Endothelial cell (in vitro differentiated cells): ENCODE results near the gene CD4. TPM values are rescaled to one million over a fixed set of nuclear protein-coding genes. Genes with fewer than 3 reads are reported as not detected.
"Not testable (repeated sequence)": the region's sequence is repeated elsewhere in the genome, so short reads cannot be mapped to it uniquely, and the experiment has no call there.

Source experiments
- DNase-seq: peaks from one replicate; pipeline ENCODE4 v3.0.0; 2021; ENCODE audit warnings: low spot score
- H3K27ac Mint-ChIP-seq: one replicate; pipeline ENCODE4 v1.8.0; 2021; ENCODE audit warnings: mixed read lengths, inconsistent platforms; ENCODE audit not compliant: unreplicated experiment
- H3K27me3 Mint-ChIP-seq: one replicate; pipeline ENCODE4 v1.8.0; 2021; ENCODE audit warnings: mild to moderate bottlenecking, moderate library complexity, mixed read lengths, inconsistent platforms; ENCODE audit not compliant: unreplicated experiment
- H3K36me3 Mint-ChIP-seq: one replicate; pipeline ENCODE4 v1.8.0; 2021; ENCODE audit warnings: mild to moderate bottlenecking, low read depth, mixed read lengths, inconsistent platforms; ENCODE audit not compliant: unreplicated experiment
- H3K4me1 Mint-ChIP-seq: one replicate; pipeline ENCODE4 v1.8.0; 2021; ENCODE audit warnings: mild to moderate bottlenecking, mixed read lengths, inconsistent platforms; ENCODE audit not compliant: unreplicated experiment
- H3K4me3 Mint-ChIP-seq: one replicate; pipeline ENCODE4 v1.8.0; 2021; ENCODE audit warnings: mild to moderate bottlenecking, mixed read lengths, inconsistent platforms; ENCODE audit not compliant: unreplicated experiment
- H3K9me3 Mint-ChIP-seq: one replicate; pipeline ENCODE4 v1.8.0; 2021; ENCODE audit warnings: mixed read lengths, inconsistent platforms; ENCODE audit not compliant: unreplicated experiment
- total RNA-seq: library from RNA; stranded (reverse); fragmentation: NEBNext Ultra II Directional; extraction: Animal tissue kit (Norgen Biotek cat#: 25700); gene quantifications from one replicate; pipeline ENCODE4 v1.2.1, GENCODE V29; 2021; ENCODE audit not compliant: unreplicated experiment
- TF ChIP-seq, protein P1 (sequence below): fragments of 200-600 bp; sonication (generic); IDR thresholded peaks from one replicate; pipeline ENCODE4 v1.5.0; 2021; ENCODE audit warnings: antibody characterized with exemption; ENCODE audit not compliant: unreplicated experiment

Gene CD4
- total RNA-seq, 1 donor from 2014 or later, result 4.7 TPM

DNA sequence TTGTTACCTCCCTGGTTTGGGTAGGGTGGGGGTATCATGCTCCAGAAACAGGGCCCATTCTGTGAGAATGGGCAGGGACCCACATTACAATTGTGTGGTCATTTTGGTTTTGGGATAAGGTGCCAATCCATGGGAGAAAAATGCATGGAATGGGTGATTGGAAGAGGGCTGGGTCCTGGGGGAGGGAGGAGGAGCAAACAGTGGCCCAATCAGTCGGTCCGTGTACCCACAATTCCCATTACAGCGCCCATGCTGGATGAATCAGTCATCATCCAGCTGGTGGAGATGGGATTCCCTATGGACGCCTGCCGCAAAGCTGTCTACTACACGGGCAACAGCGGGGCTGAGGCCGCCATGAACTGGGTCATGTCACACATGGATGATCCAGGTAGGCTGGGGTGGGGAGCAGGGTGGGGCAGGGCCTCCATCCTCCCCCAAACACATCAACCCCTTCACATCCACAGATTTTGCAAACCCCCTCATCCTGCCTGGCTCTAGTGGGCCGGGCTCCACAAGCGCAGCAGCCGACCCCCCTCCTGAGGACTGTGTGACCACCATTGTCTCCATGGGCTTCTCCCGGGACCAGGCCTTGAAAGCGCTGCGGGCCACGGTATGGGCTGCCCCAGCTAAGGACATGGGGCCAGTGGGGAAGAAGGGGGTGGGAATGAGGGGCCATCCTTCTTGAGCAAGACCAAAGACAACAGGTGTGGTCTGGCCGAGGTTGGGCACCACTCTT, 74.4 kb downstream of the CD4 start:
- H3K9me3 Mint-ChIP-seq, result no peaks in the 10 kb centered on the region
- TF ChIP-seq, protein P1, sequence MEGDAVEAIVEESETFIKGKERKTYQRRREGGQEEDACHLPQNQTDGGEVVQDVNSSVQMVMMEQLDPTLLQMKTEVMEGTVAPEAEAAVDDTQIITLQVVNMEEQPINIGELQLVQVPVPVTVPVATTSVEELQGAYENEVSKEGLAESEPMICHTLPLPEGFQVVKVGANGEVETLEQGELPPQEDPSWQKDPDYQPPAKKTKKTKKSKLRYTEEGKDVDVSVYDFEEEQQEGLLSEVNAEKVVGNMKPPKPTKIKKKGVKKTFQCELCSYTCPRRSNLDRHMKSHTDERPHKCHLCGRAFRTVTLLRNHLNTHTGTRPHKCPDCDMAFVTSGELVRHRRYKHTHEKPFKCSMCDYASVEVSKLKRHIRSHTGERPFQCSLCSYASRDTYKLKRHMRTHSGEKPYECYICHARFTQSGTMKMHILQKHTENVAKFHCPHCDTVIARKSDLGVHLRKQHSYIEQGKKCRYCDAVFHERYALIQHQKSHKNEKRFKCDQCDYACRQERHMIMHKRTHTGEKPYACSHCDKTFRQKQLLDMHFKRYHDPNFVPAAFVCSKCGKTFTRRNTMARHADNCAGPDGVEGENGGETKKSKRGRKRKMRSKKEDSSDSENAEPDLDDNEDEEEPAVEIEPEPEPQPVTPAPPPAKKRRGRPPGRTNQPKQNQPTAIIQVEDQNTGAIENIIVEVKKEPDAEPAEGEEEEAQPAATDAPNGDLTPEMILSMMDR, result no peak
- peak overlapping the region; percentile 63 for H3K27ac Mint-ChIP-seq
- H3K27me3 Mint-ChIP-seq, result peaks cover 17% of the 10 kb centered on the region
- DNase-seq, result no peak
- peaks cover 10% of the 10 kb centered on the region for H3K4me1 Mint-ChIP-seq
- peak overlapping the region; percentile 8 for H3K4me3 Mint-ChIP-seq
- peaks cover 50% of the 10 kb centered on the region for H3K36me3 Mint-ChIP-seq

GRCh38 chr12:6865307-6865706, 76.0 kb downstream of the CD4 start:
- DNase-seq, H3K27ac Mint-ChIP-seq, H3K9me3 Mint-ChIP-seq: not testable (repeated sequence)
- Mint-ChIP-seq H3K36me3 (peaks cover 49% of the 10 kb centered on the region), H3K4me1 (peaks cover 18% of the 10 kb centered on the region), H3K27me3 (peaks cover 19% of the 10 kb centered on the region), H3K4me3 (peak overlapping the region; percentile 65)

GRCh38 chr12:6866163-6866919, 77.0 kb downstream of the CD4 start:
- peaks cover 23% of the 10 kb centered on the region for H3K4me1 Mint-ChIP-seq
- H3K27me3 Mint-ChIP-seq, result peaks cover 15% of the 10 kb centered on the region
- no peaks in the 10 kb centered on the region for H3K9me3 Mint-ChIP-seq
- peak overlapping the region; percentile 82 for H3K4me3 Mint-ChIP-seq
- TF ChIP-seq, protein P1, result no peak
- H3K36me3 Mint-ChIP-seq, result peaks cover 48% of the 10 kb centered on the region
- no peak for DNase-seq
- no peak overlapping the region for H3K27ac Mint-ChIP-seq

DNA sequence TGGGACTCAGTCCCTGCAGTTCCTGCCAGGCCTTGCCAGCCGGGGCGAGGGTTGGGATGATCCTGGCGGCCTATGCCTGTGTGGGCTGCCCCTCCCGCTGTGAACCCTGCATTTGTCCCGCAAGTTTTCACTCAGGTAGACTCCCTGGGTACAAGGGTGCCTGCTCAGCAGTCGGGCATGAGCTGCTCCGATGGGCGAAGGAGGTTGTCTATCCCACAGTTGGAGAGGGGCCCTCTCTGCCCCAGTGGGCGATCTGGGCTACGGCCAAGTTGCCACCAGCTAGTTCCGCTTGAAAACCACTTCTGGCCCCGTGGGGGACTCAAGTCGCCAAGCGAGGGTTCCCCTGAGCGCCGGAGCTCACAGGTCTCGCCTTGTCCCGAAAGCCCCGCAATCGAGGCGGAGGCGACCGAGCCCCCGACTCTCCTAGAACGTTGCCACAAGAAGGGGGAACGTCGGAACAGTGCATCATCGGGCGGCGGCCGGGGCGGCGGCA, 77.6 kb downstream of the CD4 start:
- DNase-seq, result no peak
- Mint-ChIP-seq H3K4me1 (peaks cover 26% of the 10 kb centered on the region), H3K4me3 (peak overlapping the region; percentile 82), H3K36me3 (peaks cover 51% of the 10 kb centered on the region), H3K27ac (no peak overlapping the region), H3K9me3 (no peaks in the 10 kb centered on the region), H3K27me3 (peaks cover 18% of the 10 kb centered on the region)
- TF ChIP-seq, protein P1, result no peak

- peak within 1 kb of the TSS; percentile 61 for H3K27ac Mint-ChIP-seq
- peaks cover 19% of the 10 kb centered on the region for H3K27me3 Mint-ChIP-seq
- no peaks in the 10 kb centered on the region for H3K9me3 Mint-ChIP-seq
- peak within 1 kb of the TSS; percentile 94 for H3K4me3 Mint-ChIP-seq
- H3K36me3 Mint-ChIP-seq, result peaks cover 46% of the 10 kb centered on the region
- TF ChIP-seq, protein P1, result no peak
- H3K4me1 Mint-ChIP-seq, result peaks cover 29% of the 10 kb centered on the region
- DNase-seq, result peak; percentile 84
Observed at GRCh38 chr12:6867413-6868210, 78.3 kb downstream of the CD4 start, which contains the start of gene TPI1. Gene TPI1, plus strand, starts transcription at chr12:6867531. Its CDS starts 36 bp downstream, at chr12:6867567.
